C4-2B (cell line): ENCODE measurements around the gene ZNF768.

Experiments
- H3K27ac ChIP-seq: fragments of 450-650 bp; 2 replicates; pipeline ENCODE4 v1.5.1; 2017
- ZFX ChIP-seq: fragments of 450-650 bp; IDR thresholded peaks from 2 replicates; pipeline ENCODE4 v1.6.1; 2017
- TF ChIP-seq, protein P1 (sequence below): fragments of 450-650 bp; conservative IDR thresholded peaks from 2 replicates; pipeline ENCODE4 v1.5.1; 2017; ENCODE audit warnings: mild to moderate bottlenecking

ZNF768 gene

GRCh38 chr16:30567160-30567990, 41.0 kb upstream of the ZNF768 start:
- no peak overlapping the region for H3K27ac ChIP-seq

GRCh38 chr16:30566531-30566930, 40.2 kb upstream of the ZNF768 start:
- TF ChIP-seq ZFX = no peak
- TF ChIP-seq, protein P1, sequence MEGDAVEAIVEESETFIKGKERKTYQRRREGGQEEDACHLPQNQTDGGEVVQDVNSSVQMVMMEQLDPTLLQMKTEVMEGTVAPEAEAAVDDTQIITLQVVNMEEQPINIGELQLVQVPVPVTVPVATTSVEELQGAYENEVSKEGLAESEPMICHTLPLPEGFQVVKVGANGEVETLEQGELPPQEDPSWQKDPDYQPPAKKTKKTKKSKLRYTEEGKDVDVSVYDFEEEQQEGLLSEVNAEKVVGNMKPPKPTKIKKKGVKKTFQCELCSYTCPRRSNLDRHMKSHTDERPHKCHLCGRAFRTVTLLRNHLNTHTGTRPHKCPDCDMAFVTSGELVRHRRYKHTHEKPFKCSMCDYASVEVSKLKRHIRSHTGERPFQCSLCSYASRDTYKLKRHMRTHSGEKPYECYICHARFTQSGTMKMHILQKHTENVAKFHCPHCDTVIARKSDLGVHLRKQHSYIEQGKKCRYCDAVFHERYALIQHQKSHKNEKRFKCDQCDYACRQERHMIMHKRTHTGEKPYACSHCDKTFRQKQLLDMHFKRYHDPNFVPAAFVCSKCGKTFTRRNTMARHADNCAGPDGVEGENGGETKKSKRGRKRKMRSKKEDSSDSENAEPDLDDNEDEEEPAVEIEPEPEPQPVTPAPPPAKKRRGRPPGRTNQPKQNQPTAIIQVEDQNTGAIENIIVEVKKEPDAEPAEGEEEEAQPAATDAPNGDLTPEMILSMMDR = no peak
- no peak overlapping the region for H3K27ac ChIP-seq

More at GRCh38 chr16:30567160-30567990, 41.0 kb upstream of the ZNF768 start:
- TF ChIP-seq, protein P1 = no peak
- no peak for TF ChIP-seq ZFX

GRCh38 chr16:30565984-30566383, 39.6 kb upstream of the ZNF768 start:
- no peak overlapping the region for H3K27ac ChIP-seq
- no peak for TF ChIP-seq ZFX
- TF ChIP-seq, protein P1 = no peak

- no peak overlapping the region for H3K27ac ChIP-seq
- TF ChIP-seq, protein P1 = no peak
- TF ChIP-seq ZFX = no peak
Measured at GRCh38 chr16:30565526-30565925, 39.2 kb upstream of the ZNF768 start.

DNA sequence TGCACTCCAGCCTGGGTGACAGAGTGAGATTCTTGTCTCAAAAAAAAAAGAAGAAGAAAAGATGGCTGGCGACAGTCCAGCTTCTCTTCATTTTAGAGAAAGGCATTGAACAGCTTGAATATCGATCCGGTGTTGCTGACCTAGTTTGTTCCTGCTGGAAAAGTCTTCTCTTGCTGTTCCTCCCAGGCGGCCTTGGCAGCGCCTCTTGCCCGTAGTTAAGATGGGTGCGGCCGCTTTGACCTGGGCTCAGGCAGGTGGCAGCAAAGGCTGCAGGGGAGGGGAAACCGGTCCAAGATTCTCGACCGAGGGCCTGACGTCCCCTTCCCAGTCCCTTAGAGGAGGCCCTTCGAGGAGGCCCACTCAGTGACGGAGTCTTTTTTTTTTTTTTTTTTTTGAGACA, 35.7 kb upstream of the ZNF768 start:
- H3K27ac ChIP-seq = no peak overlapping the region
- no peak for TF ChIP-seq ZFX
- TF ChIP-seq, protein P1 = no peak

GRCh38 chr16:30561089-30561816, 34.9 kb upstream of the ZNF768 start:
- TF ChIP-seq ZFX = no peak
- TF ChIP-seq, protein P1 = no peak

DNA sequence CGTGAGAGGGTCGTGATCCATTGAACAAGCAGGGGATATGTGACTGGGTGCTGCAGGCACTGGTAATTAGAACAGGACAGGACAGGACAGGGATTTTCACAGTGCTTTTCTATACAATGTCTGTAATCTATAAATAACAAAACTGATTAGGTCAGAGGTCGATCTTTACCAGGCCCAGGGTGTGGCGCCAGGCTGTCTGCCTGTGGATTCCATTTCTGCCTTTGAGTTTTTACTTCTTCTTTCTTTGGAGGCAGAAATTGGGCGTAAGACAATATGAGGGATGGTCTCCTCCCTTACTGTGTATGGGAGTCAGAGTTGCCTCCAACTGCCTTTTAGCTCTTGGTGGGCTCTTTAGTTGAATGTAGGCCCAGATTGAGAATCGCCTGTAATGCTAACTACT, 33.3 kb upstream of the ZNF768 start:
- TF ChIP-seq, protein P1 = no peak
- TF ChIP-seq ZFX = no peak
- H3K27ac ChIP-seq = no peak overlapping the region

More at GRCh38 chr16:30561089-30561816, 34.9 kb upstream of the ZNF768 start:
- H3K27ac ChIP-seq = no peak overlapping the region
